Ovary (tissue), 9 donors: ENCODE results near the gene PROM2. TPM values are rescaled to one million over a fixed set of nuclear protein-coding genes. Genes with fewer than 3 reads are reported as not detected.
"Not testable (repeated sequence)": the region's sequence is repeated elsewhere in the genome, so short reads cannot be mapped to it uniquely, and the experiment has no call there.

Experiments
- DNase-seq, 5 donors: peaks; one replicate each; pipeline ENCODE4 v3.0.0-alpha.2; 2019 to 2020
- H3K27ac ChIP-seq, 2 donors: fragments of 200-600 bp; one replicate each; pipeline versions ENCODE4 v1.5.1 to v1.8.0; 2019 to 2022
- H3K27me3 ChIP-seq: fragments of 200-600 bp; one replicate; pipeline ENCODE4 v1.8.0; 2022
- H3K36me3 ChIP-seq: fragments of 200-600 bp; sonication (generic); one replicate; pipeline ENCODE4 v1.5.1; 2019
- H3K4me1 ChIP-seq: one replicate; pipeline ENCODE4 v1.8.1; 2013; ENCODE audit warnings: mild to moderate bottlenecking, moderate library complexity; ENCODE audit not compliant: insufficient read depth
- H3K4me3 ChIP-seq: fragments of 200-600 bp; sonication (generic); one replicate; pipeline ENCODE4 v1.5.1; 2017
- H3K9me3 ChIP-seq, 2 donors: fragments of 200-600 bp in 1 of 2; sonication (generic) in 1 of 2; one replicate each; pipeline versions ENCODE4 v1.5.1 to v1.8.1; 2013 to 2019; ENCODE audit warnings: mild to moderate bottlenecking in 1 of 2, moderate library complexity in 1 of 2
- EP300 ChIP-seq: sonication (generic); formaldehyde crosslinking; IDR thresholded peaks from one replicate; pipeline ENCODE4 v1.6.1; 2017; ENCODE audit warnings: antibody characterized with exemption
- POLR2A ChIP-seq: fragments of 450-650 bp; IDR thresholded peaks from one replicate; pipeline ENCODE4 v1.6.1; 2017; ENCODE audit warnings: antibody characterized with exemption, mild to moderate bottlenecking, moderate library complexity
- WGBS, 3 donors: extraction: QIAGEN DNeasy Blood & Tissue Kit in 1 of 3; methylation state at CpG; one replicate each; pipeline versions ENCODE4 v1.1.5 to v1.1.7; 2013 to 2017; 5-methylcytosine and 5-hydroxymethylcytosine counted together
- intact Hi-C, 4 donors: fragments of 100-400 bp; cut with DNase I; formaldehyde crosslinking; loops; one replicate each; pipeline versions ENCODE4 v1.11.0 to v1.15.1; 2022 to 2023
- polyA plus RNA-seq, 2 donors: library from polyadenylated mRNA; stranded (reverse); fragments of 200-250 nt in 1 of 2; fragments of 350-450 nt in 1 of 2; fragmentation: Illumina TruSeq in 1 of 2; extraction: RNeasy Lipid Tissue Mini Kit (QIAGEN cat#74804) in 1 of 2; gene quantifications; one replicate each; pipeline ENCODE4 v1.2.3, GENCODE V29; 2013 to 2014
- total RNA-seq, 7 donors: library from RNA; depleted of rRNA in 2 of 7; stranded (reverse); fragments of >200 nt in 2 of 7; fragmentation: NEBNext Ultra II Directional in 3 of 7; extraction: Animal tissue kit (Norgen Biotek cat#: 25700) in 3 of 7; gene quantifications; one replicate each; pipeline versions ENCODE4 v1.1.0 to v1.2.4, GENCODE V29; 2016 to 2023
- TF ChIP-seq, protein P1 (sequence below), 3 donors: fragments of 450-650 bp in 2 of 3; fragments of 200-600 bp in 1 of 3; IDR thresholded peaks; one replicate each; pipeline versions ENCODE4 v1.5.1 to v1.8.0; 2016 to 2022; ENCODE audit warnings: antibody characterized with exemption in 3 of 3, mild to moderate bottlenecking in 1 of 3
- donor health status: DM: no; HTN: no; CAD: no; lungs with moderate emphysema.
- donor health status: DM: no; HTN: no; CAD: no.
- donor health status: Bipolar disorder and iron deficiency.
- donor health status: DM: yes; HTN: yes; CAD: no.
- donor health status: DM: no; HTN: no; CAD: no.
- donor health status: DM: yes; HTN: yes; CAD: no.

Gene PROM2
- total and polyA plus RNA-seq, 9 donors, result 0.37 to 5.1 (median 3.4) TPM

DNA sequence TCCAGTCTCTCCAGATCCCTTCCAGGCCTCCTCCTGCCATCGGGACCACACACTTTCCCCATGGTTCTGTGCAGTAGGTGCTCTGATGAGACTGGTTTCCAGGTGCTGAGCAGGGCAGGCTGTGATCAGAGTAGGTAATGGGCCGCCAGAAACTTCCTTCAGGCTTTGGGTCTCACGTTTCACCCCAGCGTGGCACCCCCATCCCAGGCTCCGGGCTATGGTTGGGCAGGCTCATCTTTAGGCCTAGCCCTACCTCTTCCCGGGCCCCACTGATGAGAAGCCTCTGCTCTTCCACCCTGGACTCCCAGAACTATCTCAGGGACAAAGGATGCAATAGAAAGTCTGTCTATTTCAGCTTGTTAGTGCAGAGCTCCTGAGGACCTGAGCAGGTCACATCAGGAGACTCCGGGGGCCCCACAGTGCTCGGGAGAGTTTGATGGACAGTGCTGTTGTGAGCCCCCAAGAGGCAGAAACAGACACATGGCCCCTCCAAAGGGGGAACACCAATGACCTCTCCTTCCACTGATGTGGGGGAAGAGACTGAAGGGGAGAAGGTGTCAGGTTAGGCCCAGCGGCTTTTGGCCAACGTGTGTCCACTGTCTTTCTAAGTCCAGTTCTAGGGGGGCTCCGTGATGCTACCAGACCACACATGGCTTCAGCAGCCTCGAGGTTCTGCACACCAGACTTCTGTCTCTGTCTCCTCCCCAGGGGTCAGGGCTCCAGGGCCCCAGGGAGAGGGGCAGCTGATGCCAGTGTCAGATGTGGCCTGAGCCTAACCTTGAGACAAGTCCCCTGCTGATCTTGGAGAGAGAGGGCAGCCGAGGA lies 5.8 kb upstream of the PROM2 start:
- intact Hi-C loops, result no loop called here
- peak in 3 of 5 donors; percentile 6 to 18 (median 6) for DNase-seq
- no peak overlapping the region for H3K4me3 ChIP-seq
- no peaks in the 10 kb centered on the region for H3K36me3 ChIP-seq
- no peaks in the 10 kb centered on the region for H3K9me3 ChIP-seq
- no peaks in the 10 kb centered on the region for H3K4me1 ChIP-seq
- TF ChIP-seq EP300 (no peak), POLR2A (no peak)
- TF ChIP-seq, protein P1, sequence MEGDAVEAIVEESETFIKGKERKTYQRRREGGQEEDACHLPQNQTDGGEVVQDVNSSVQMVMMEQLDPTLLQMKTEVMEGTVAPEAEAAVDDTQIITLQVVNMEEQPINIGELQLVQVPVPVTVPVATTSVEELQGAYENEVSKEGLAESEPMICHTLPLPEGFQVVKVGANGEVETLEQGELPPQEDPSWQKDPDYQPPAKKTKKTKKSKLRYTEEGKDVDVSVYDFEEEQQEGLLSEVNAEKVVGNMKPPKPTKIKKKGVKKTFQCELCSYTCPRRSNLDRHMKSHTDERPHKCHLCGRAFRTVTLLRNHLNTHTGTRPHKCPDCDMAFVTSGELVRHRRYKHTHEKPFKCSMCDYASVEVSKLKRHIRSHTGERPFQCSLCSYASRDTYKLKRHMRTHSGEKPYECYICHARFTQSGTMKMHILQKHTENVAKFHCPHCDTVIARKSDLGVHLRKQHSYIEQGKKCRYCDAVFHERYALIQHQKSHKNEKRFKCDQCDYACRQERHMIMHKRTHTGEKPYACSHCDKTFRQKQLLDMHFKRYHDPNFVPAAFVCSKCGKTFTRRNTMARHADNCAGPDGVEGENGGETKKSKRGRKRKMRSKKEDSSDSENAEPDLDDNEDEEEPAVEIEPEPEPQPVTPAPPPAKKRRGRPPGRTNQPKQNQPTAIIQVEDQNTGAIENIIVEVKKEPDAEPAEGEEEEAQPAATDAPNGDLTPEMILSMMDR (IDR thresholded peaks at IDR 0.05), result no peak
- WGBS, 3 donors, result 85 to 86% (median 85%) methylated on average over 13 of the region's 13 CpGs
- no peaks in the 10 kb centered on the region for H3K27me3 ChIP-seq
- no peak overlapping the region for H3K27ac ChIP-seq

GRCh38 chr2:95269036-95269680 lies 5.1 kb upstream of the PROM2 start:
- TF ChIP-seq POLR2A (no peak), EP300 (no peak)
- TF ChIP-seq, protein P1 (IDR thresholded peaks at IDR 0.05), result no peak
- H3K4me3 ChIP-seq, result no peak overlapping the region
- intact Hi-C loops, result no loop called here
- H3K27me3 ChIP-seq, result no peaks in the 10 kb centered on the region
- WGBS, 3 donors, result 94 to 96% (median 95%) methylated on average over 10 of the region's 10 CpGs
- H3K4me1 ChIP-seq, result no peaks in the 10 kb centered on the region
- no peaks in the 10 kb centered on the region for H3K9me3 ChIP-seq
- H3K27ac ChIP-seq, result no peak overlapping the region
- H3K36me3 ChIP-seq, result no peaks in the 10 kb centered on the region
- peak in 3 of 5 donors; percentile 2 to 9 (median 7) for DNase-seq

DNA sequence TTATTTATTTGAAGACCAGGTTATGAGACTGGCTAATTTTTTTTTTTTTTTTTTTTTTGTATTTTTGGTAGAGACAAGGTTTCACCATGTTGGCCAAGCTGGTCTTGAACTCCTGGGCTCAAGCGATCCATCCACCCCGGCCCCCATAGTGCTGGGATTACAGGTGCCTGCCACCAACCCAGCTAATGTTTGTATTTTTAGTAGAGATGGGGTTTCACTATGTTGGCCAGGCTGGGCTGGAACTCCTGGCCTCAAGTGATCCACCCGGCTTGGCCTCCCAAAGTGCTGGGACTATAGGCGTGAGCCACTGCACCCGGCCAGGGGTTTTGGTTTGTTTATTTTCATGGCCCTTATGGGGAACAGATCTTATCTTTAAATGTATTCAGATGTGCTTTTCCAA lies 4.5 kb upstream of the PROM2 start:
- intact Hi-C loops, result not testable (repeated sequence)

DNA sequence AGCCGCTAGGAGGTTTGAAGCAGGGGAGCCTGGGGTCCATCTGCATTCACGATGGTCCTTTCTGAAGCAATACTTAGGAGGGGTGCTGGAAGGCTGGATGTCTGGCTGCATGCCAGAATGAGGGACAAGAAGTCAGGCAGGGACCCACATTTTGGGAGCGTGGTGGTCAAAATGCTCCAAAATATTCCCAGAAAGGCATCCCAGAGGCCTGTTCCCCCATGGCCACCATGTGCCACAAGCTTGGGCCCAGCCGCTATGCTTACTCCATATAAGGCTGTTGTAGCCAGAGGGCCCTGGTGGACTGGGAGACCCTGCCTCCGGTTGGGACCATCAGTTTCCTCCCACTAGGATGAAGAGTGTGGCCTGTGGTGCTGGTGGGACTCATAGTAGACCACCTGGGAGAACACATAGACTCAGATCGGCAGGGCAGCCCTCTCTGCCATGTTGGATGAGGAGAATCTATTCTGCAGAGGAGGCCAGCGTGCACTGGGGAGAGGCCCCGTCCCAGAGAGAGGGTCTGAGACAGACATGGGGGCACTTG lies 3.6 kb upstream of the PROM2 start:
- TF ChIP-seq, protein P1 (IDR thresholded peaks at IDR 0.05), result no peak
- TF ChIP-seq POLR2A (no peak), EP300 (no peak)
- no peak overlapping the region for H3K4me3 ChIP-seq
- intact Hi-C loops, result no loop called here
- 86 to 91% (median 89%) methylated on average over 8 of the region's 8 CpGs for WGBS, 3 donors
- no peaks in the 10 kb centered on the region for H3K9me3 ChIP-seq
- no peaks in the 10 kb centered on the region for H3K4me1 ChIP-seq
- no peaks in the 10 kb centered on the region for H3K36me3 ChIP-seq
- peak in 3 of 5 donors; percentile 2 to 12 (median 10) for DNase-seq
- H3K27ac ChIP-seq, result no peak overlapping the region
- no peaks in the 10 kb centered on the region for H3K27me3 ChIP-seq

More for the DNA sequence above, 4.5 kb upstream of the PROM2 start:
- not testable (repeated sequence) for H3K9me3 ChIP-seq, H3K4me1 ChIP-seq, H3K4me3 ChIP-seq, H3K27ac ChIP-seq, H3K27me3 ChIP-seq, H3K36me3 ChIP-seq
- peak in 2 of 5 donors; percentile 5 for DNase-seq
- 93 to 96% (median 94%) methylated on average over 5 of the region's 5 CpGs for WGBS, 3 donors
